Measurements from ENCODE around the gene LZTR1.

The LZTR1 gene

DNA sequence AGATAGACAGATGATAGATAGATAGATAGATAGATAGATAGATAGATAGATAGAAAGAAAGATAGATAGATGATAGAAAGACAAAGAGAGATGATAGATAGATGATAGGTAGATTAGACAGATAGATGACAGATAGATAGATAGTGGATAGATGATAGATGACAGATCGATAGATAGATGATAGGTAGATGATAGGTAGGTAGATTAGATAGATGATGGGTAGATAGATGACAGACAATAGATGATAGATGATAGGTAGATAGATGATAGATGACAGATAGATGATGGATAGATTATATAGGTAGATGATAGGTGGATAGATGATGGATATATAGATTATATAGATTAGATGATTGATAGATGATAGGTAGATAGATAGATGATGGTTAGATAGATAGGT, 4.3 kb downstream of the LZTR1 start:
- TF ChIP-seq POLR2A (IDR thresholded peaks at IDR 0.05; ENCODE audit: extremely low read depth, insufficient read length) = no peak
- TF ChIP-seq, protein P1, sequence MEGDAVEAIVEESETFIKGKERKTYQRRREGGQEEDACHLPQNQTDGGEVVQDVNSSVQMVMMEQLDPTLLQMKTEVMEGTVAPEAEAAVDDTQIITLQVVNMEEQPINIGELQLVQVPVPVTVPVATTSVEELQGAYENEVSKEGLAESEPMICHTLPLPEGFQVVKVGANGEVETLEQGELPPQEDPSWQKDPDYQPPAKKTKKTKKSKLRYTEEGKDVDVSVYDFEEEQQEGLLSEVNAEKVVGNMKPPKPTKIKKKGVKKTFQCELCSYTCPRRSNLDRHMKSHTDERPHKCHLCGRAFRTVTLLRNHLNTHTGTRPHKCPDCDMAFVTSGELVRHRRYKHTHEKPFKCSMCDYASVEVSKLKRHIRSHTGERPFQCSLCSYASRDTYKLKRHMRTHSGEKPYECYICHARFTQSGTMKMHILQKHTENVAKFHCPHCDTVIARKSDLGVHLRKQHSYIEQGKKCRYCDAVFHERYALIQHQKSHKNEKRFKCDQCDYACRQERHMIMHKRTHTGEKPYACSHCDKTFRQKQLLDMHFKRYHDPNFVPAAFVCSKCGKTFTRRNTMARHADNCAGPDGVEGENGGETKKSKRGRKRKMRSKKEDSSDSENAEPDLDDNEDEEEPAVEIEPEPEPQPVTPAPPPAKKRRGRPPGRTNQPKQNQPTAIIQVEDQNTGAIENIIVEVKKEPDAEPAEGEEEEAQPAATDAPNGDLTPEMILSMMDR (IDR thresholded peaks at IDR 0.05; ENCODE audit: low read depth, low read length) = no peak
- TF ChIP-seq, protein P2, sequence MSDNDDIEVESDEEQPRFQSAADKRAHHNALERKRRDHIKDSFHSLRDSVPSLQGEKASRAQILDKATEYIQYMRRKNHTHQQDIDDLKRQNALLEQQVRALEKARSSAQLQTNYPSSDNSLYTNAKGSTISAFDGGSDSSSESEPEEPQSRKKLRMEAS (IDR thresholded peaks at IDR 0.05; ENCODE audit: low read depth, low read length) = no peak
- TF ChIP-seq MYC (IDR thresholded peaks at IDR 0.05; ENCODE audit: low read depth, low read length) = no peak
- no peak overlapping the region for H3K4me3 ChIP-seq (ENCODE audit: low read depth, low read length)
- no peak for DNase-seq (ENCODE audit: low read depth)

DNA sequence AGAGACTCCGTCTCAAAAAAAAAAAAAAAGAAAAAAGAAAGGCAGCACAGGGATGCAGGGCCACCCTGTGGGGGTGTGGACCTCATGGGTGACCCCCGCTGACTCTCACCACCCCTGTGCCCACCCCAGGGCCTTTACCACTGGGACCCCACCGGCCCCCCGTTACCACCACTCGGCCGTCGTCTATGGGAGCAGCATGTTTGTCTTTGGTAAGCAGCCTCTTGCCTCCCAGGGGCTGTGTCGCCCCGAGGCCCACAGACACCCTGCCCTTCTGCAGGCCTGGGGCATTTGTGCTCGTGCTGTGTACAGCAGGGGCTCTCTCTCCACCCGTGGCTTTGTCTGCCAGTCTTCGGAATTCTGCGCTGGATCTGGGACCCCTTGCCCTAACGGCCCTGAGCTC, 5.3 kb downstream of the LZTR1 start:
- TF ChIP-seq POLR2A (IDR thresholded peaks at IDR 0.05; ENCODE audit: extremely low read depth, insufficient read length) (no peak), MYC (IDR thresholded peaks at IDR 0.05; ENCODE audit: low read depth, low read length) (no peak)
- TF ChIP-seq, protein P1 (IDR thresholded peaks at IDR 0.05; ENCODE audit: low read depth, low read length) = no peak
- TF ChIP-seq, protein P2 (IDR thresholded peaks at IDR 0.05; ENCODE audit: low read depth, low read length) = no peak
- no peak for DNase-seq (ENCODE audit: low read depth)
- H3K4me3 ChIP-seq (ENCODE audit: low read depth, low read length) = no peak overlapping the region

DNA sequence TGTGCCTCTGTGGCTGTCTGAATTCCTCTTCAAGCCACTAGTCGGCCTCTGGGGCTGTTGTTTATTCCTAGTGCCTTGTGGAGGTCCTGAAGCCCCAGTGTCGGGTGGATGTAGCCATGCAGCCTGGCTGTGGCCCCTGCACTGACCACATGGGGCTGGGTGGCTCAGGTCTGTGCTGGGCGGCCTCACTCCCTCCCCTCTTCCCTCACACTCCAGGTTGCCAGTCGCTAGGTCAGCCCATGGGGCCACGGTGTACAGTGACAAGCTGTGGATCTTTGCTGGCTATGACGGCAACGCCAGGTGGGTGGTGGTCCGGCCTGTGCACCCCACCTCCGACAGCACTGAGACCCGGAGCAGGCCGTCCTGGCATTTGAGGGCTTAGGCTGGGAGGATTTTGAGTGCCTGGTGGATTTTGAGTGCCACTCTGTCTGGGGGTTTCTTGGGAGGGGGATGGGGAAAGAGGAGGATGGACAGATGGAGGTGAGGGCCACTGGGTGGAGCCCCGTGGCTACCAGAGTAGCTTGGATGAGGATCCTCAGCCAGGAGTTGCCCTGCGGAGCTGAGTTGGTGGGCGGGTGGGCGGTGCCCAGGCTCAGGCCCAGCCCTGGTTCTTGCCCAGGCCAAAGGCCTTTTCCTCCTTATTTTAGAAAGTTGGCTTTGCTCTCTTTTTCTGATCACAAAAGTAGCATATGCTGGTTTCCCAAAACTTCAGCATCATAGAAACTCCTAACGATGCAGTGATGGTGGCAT, 6.7 kb downstream of the LZTR1 start:
- no peak overlapping the region for H3K4me3 ChIP-seq (ENCODE audit: low read depth, low read length)
- TF ChIP-seq MYC (IDR thresholded peaks at IDR 0.05; ENCODE audit: low read depth, low read length) (no peak), POLR2A (IDR thresholded peaks at IDR 0.05; ENCODE audit: extremely low read depth, insufficient read length) (no peak)
- TF ChIP-seq, protein P2 (IDR thresholded peaks at IDR 0.05; ENCODE audit: low read depth, low read length) = no peak
- TF ChIP-seq, protein P1 (IDR thresholded peaks at IDR 0.05; ENCODE audit: low read depth, low read length) = no peak
- DNase-seq (ENCODE audit: low read depth) = no peak

DNA sequence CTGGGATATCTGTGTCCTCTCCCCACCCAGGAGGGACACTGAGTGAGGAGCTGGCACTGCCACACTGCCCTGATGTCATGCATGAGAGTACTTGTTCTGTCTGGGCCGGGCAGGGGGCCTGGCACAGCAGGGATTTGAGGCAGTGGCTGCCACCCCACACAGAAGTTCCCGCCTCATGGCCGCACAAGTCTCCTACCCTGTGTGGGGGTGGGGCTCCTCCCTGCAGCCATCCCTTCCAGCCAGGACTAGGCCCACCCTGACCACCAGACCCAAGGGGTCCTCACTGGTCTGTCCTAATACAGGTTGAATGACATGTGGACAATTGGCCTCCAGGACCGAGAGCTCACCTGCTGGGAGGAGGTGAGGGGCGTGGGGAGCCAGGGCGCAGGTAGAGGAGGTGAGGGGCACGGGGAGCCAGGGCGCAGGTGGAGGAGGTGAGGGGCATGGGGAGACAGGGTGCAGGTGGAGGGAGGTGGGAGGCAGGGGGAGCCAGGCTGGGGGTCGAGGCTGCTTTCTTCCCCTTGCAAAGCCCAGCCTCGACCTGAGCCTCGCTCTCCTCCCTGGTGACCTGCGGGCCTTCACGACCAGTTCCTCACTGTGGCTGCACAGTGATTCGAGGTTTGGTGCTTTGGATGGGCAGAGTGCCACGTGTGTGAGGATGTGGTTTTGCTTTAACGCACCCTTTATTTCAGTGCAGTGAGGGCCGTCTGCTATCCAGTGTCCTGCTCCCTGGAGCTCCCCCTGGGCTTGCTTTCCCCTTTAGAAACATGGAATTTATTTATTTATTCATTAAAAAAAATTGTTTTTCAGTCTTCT, 7.4 kb downstream of the LZTR1 start:
- DNase-seq (ENCODE audit: low read depth) = peak; percentile 41
- TF ChIP-seq, protein P2 (IDR thresholded peaks at IDR 0.05; ENCODE audit: low read depth, low read length) = peak; percentile 57
- TF ChIP-seq MYC (IDR thresholded peaks at IDR 0.05; ENCODE audit: low read depth, low read length) (no peak), POLR2A (IDR thresholded peaks at IDR 0.05; ENCODE audit: extremely low read depth, insufficient read length) (no peak)
- TF ChIP-seq, protein P1 (IDR thresholded peaks at IDR 0.05; ENCODE audit: low read depth, low read length) = no peak

DNA sequence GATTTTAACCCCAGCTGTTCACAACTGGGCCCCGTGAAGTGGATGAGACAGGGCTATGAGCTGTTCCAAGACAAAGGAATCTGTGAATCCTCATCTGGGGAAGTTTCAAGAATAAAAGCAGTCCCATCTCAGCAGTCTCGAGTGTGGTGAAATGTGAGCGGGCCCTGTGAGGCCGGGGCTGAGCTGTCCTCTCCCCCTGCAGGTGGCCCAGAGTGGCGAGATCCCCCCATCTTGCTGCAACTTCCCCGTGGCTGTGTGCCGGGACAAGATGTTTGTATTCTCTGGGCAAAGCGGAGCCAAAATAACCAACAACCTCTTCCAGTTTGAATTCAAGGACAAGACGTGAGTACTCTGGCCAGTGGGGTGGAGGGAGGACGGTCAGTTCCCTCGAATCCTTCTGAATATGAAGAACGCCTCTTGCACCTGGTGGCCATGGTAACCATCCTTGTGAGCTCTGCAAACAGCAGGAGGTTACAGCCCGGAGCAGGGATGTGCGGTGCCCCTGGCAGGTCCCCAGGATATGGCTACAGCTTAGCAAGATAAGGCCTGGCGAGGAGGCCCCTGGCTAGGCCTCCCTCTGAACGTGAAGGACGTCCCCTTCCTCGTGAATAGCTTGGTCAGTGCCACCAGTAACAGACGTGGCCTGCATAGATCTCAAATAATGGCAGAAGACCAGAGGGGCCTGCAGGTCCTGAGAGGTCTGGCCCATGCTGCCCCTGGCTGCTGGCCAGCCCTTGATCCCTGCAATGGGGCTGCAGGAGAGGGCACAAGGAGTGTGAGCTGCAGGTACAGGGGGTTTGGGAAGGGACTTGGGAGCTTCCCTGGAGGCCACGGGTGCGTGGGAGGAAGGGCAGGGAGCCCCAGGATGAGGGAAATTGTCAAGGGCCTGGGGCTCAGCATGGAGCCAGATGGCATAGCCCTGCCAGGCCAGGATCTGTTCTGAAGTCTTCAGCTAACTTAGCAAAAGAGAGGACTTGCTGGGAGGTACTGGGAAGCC, 8.4 kb downstream of the LZTR1 start:
- TF ChIP-seq POLR2A (IDR thresholded peaks at IDR 0.05; ENCODE audit: extremely low read depth, insufficient read length) (no peak), MYC (IDR thresholded peaks at IDR 0.05; ENCODE audit: low read depth, low read length) (no peak)
- TF ChIP-seq, protein P2 (IDR thresholded peaks at IDR 0.05; ENCODE audit: low read depth, low read length) = no peak
- TF ChIP-seq, protein P1 (IDR thresholded peaks at IDR 0.05; ENCODE audit: low read depth, low read length) = no peak
- DNase-seq (ENCODE audit: low read depth) = no peak

More for the DNA sequence above, 7.4 kb downstream of the LZTR1 start:
- H3K4me3 ChIP-seq (ENCODE audit: low read depth, low read length) = no peak overlapping the region

More for the DNA sequence above, 8.4 kb downstream of the LZTR1 start:
- H3K4me3 ChIP-seq (ENCODE audit: low read depth, low read length) = no peak overlapping the region

Measured in NB4 (cell line).